ENCODE data around the gene DOCK1.

The DOCK1 gene

DNA sequence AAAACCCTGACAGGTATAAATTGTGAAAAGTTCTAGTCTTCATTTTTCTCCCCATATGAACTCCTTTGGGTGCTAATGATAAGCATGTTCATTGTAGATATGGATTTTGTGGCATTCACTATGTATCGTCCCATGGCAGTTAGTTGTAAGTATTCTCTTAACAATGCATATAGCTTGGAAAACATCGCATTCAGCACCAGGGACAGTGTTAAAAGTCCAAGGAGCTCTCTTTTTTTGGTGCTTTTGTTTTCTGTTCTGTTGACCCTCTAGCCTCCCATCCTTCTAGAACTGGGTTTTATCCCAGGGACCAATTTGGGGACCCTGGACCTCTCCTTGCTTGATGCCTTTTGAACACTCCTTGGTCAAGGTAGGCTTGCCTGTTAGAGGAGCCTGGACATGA lies 253.4 kb downstream of the DOCK1 start:
- H2AFZ ChIP-seq (ENCODE audit: low read length, unreplicated experiment) = no peak overlapping the region
- no peaks in the 10 kb centered on the region for H3K4me1 ChIP-seq (ENCODE audit: control insufficient read depth, insufficient read depth, low read length, unreplicated experiment)
- no peaks in the 10 kb centered on the region for H3K36me3 ChIP-seq (ENCODE audit: insufficient read depth, low read length)
- no peak overlapping the region for H3K4me3 ChIP-seq (ENCODE audit: low read depth, low read length)
- no peaks in the 10 kb centered on the region for H3K27me3 ChIP-seq (ENCODE audit: insufficient read depth, low read length)
- H3K79me2 ChIP-seq (ENCODE audit: control insufficient read depth, insufficient read depth, low read length, unreplicated experiment) = no peaks in the 10 kb centered on the region
- H3K27ac ChIP-seq (ENCODE audit: low read depth, low read length) = no peak overlapping the region

DNA sequence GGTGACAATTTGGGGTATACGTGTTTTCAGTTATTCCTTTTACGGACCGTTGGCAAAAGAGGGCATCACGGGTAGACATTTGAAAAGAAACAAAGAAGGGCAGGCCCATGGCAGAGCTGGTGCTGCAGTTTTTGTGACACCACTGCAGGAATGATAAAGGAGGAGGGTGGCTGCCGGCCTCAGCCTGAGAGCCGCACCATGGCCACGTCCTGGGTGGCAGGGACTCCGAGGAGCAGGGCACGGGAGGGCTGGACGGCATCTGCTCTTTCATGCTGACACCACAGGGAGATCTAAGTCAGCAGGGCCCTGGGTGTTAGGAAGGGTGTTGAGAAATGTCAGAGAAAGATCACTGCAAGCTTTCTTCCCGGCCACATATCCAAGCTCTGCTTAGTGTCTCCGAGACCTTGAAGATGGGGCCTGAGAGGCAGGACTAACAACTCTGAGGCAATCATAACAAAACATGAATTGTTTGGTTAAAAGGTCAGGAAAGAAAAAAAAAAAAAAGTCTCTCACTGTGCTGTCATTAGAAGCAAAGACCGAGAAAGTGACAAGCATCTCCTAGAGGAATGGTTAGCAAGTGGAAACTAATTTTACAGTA lies 254.5 kb downstream of the DOCK1 start:
- H3K4me1 ChIP-seq (ENCODE audit: control insufficient read depth, insufficient read depth, low read length, unreplicated experiment) = no peaks in the 10 kb centered on the region
- H3K27me3 ChIP-seq (ENCODE audit: insufficient read depth, low read length) = no peaks in the 10 kb centered on the region
- no peaks in the 10 kb centered on the region for H3K79me2 ChIP-seq (ENCODE audit: control insufficient read depth, insufficient read depth, low read length, unreplicated experiment)
- no peak overlapping the region for H3K27ac ChIP-seq (ENCODE audit: low read depth, low read length)
- no peak overlapping the region for H3K4me3 ChIP-seq (ENCODE audit: low read depth, low read length)
- no peak overlapping the region for H2AFZ ChIP-seq (ENCODE audit: low read length, unreplicated experiment)
- H3K36me3 ChIP-seq (ENCODE audit: insufficient read depth, low read length) = no peaks in the 10 kb centered on the region

DNA sequence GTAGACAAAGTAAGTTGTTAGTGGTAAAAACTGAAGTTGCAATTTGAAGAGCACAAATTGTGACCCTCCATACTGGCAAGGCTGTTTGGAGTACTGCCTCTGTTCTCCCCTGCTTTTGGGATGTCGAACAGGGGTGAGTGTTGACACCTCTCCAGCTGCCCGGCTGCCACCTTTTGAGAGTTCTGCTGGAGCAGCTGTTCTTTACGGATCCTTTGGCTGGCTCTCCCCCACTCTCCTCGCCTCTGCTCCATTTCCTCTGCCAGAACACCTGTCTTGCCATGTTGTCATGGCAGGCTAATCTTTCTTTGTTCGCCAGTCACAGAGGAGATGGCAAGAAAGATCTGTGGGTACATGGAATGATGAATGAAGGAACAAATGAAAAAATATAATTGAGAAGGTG lies 256.3 kb downstream of the DOCK1 start:
- no peaks in the 10 kb centered on the region for H3K79me2 ChIP-seq (ENCODE audit: control insufficient read depth, insufficient read depth, low read length, unreplicated experiment)
- no peak overlapping the region for H3K27ac ChIP-seq (ENCODE audit: low read depth, low read length)
- H3K4me3 ChIP-seq (ENCODE audit: low read depth, low read length) = no peak overlapping the region
- H3K36me3 ChIP-seq (ENCODE audit: insufficient read depth, low read length) = no peaks in the 10 kb centered on the region
- H3K4me1 ChIP-seq (ENCODE audit: control insufficient read depth, insufficient read depth, low read length, unreplicated experiment) = no peaks in the 10 kb centered on the region
- H2AFZ ChIP-seq (ENCODE audit: low read length, unreplicated experiment) = no peak overlapping the region
- no peaks in the 10 kb centered on the region for H3K27me3 ChIP-seq (ENCODE audit: insufficient read depth, low read length)

DNA sequence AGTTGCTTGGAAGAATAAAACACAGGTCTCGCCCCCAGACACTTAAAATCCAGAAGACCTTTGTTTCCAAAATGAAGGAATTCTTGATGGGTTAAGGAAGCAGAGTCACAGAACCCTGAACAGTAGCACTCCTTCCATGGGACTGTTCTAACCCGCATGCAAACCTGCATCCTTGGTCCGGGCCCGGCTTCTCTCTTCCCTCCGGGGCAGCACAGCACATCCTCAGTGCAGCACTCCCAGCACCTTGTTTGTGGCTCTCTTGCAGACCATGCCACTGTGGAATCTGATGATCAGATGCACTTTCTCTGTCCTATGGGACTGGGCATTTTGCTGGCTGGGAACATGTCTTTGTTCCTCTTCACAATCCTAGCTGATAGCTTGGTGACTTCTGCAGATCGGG lies 257.6 kb downstream of the DOCK1 start:
- H3K27ac ChIP-seq (ENCODE audit: low read depth, low read length) = no peak overlapping the region
- no peak overlapping the region for H2AFZ ChIP-seq (ENCODE audit: low read length, unreplicated experiment)
- H3K79me2 ChIP-seq (ENCODE audit: control insufficient read depth, insufficient read depth, low read length, unreplicated experiment) = no peaks in the 10 kb centered on the region
- no peaks in the 10 kb centered on the region for H3K4me1 ChIP-seq (ENCODE audit: control insufficient read depth, insufficient read depth, low read length, unreplicated experiment)
- no peaks in the 10 kb centered on the region for H3K27me3 ChIP-seq (ENCODE audit: insufficient read depth, low read length)
- no peak overlapping the region for H3K4me3 ChIP-seq (ENCODE audit: low read depth, low read length)
- H3K36me3 ChIP-seq (ENCODE audit: insufficient read depth, low read length) = no peaks in the 10 kb centered on the region

DNA sequence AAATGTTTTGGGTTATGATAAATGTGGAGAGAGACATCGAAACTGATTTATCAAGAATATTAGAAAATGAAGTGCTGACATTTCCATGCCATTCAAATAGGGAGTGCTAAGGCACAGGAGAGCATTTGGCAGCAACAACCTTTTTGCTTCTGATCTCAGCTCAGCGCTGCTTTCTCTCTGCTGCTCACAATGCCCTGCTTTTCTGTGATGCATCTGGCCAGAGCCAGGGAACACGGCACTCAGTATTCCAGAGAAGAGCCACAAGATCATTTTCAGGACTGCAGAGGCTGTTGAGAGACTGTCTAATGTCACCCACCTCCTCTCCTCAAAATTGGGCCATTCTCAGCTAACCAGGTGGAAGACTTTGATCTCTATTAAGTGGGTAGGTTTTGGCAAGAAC lies 263.0 kb downstream of the DOCK1 start:
- H3K27me3 ChIP-seq (ENCODE audit: insufficient read depth, low read length) = no peaks in the 10 kb centered on the region
- no peaks in the 10 kb centered on the region for H3K4me1 ChIP-seq (ENCODE audit: control insufficient read depth, insufficient read depth, low read length, unreplicated experiment)
- no peaks in the 10 kb centered on the region for H3K36me3 ChIP-seq (ENCODE audit: insufficient read depth, low read length)
- H3K27ac ChIP-seq (ENCODE audit: low read depth, low read length) = no peak overlapping the region
- no peaks in the 10 kb centered on the region for H3K79me2 ChIP-seq (ENCODE audit: control insufficient read depth, insufficient read depth, low read length, unreplicated experiment)
- H2AFZ ChIP-seq (ENCODE audit: low read length, unreplicated experiment) = no peak overlapping the region
- no peak overlapping the region for H3K4me3 ChIP-seq (ENCODE audit: low read depth, low read length)

DNA sequence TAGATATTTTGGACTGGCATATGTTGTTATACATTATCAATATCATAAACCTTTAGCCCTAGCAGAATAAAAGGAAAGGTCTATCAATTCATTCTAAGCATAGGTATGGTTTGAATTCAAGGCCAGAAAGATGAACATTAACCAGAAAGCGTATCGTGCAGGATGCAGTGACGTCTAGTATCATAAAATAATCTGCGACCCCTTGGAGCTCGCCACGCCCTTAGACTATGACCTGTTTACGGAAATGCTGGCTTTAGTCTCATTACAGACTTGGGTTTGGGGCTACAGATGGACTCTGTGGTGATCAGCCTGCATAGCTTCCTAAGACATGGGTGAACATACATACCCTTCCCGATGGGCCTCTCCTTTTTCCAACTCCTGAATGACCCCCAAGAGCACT lies 269.6 kb downstream of the DOCK1 start:
- Histone ChIP-seq H3K79me2 (ENCODE audit: control insufficient read depth, insufficient read depth, low read length, unreplicated experiment) (no peaks in the 10 kb centered on the region), H3K27ac (ENCODE audit: low read depth, low read length) (no peak overlapping the region), H3K27me3 (ENCODE audit: insufficient read depth, low read length) (no peaks in the 10 kb centered on the region), H3K36me3 (ENCODE audit: insufficient read depth, low read length) (no peaks in the 10 kb centered on the region), H2AFZ (ENCODE audit: low read length, unreplicated experiment) (no peak overlapping the region), H3K4me1 (ENCODE audit: control insufficient read depth, insufficient read depth, low read length, unreplicated experiment) (no peaks in the 10 kb centered on the region), H3K4me3 (ENCODE audit: low read depth, low read length) (no peak overlapping the region)

DNA sequence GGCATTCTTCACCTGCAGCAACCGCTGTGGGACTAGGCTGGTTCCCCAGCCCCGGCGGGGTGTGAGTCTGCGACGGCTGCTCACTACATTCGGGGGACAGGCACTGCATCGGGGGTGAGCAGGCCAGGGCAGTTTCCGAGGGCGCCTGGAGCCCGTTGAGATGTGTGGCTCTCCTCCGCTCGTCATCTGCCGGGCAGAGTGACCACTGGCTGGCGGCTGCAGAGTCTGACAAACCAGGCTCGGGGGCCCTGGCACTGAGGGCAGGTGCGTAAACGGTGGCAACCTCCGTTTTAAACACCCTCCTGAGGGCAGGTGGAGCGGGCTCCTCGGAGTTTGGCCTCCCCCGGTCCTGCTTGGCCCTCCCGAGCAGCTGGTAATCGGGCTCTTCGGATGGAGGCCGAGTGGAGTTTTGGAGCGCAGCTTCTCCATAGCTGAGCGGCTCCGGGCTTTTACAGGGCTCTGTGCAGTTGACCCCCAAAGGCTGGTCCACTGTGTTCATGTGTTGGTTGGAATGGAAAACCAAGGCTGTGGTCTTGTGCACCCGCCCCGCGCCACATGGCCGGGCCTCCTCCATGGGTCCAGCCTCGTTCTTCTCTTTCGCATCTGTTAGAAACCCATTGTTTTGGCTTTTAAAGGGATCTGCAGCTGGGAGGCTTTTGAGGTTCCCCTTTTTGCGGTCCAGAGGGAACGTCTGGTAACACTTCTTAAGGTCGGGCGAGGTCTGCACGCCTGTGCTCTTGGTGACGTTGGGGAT lies 270.3 kb downstream of the DOCK1 start:
- Histone ChIP-seq H3K79me2 (ENCODE audit: control insufficient read depth, insufficient read depth, low read length, unreplicated experiment) (no peaks in the 10 kb centered on the region), H3K27me3 (ENCODE audit: insufficient read depth, low read length) (no peaks in the 10 kb centered on the region), H3K36me3 (ENCODE audit: insufficient read depth, low read length) (no peaks in the 10 kb centered on the region), H3K27ac (ENCODE audit: low read depth, low read length) (no peak overlapping the region), H3K4me3 (ENCODE audit: low read depth, low read length) (no peak overlapping the region), H3K4me1 (ENCODE audit: control insufficient read depth, insufficient read depth, low read length, unreplicated experiment) (no peaks in the 10 kb centered on the region), H2AFZ (ENCODE audit: low read length, unreplicated experiment) (no peak overlapping the region)

DNA sequence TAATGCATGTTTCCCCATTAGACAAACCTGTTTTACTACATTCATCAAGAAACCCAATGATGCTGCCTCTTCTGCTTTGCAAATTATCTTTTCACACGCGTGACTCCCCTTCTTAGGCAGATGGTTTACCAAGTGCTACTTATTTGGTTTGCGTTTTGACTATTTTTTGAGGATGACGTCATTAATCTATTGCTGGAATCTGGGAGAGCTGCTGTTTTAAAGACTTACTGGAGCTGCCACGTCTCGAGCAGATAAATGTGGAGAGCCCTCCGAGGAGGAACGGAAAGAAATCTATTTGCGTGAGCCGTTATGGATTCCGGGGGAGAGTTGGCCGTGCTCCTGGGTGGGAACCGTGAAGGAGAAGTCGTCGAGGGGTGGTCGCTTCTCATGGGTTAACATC lies 271.4 kb downstream of the DOCK1 start:
- Histone ChIP-seq H3K4me3 (ENCODE audit: low read depth, low read length) (no peak overlapping the region), H3K27ac (ENCODE audit: low read depth, low read length) (no peak overlapping the region), H2AFZ (ENCODE audit: low read length, unreplicated experiment) (no peak overlapping the region), H3K27me3 (ENCODE audit: insufficient read depth, low read length) (no peaks in the 10 kb centered on the region), H3K79me2 (ENCODE audit: control insufficient read depth, insufficient read depth, low read length, unreplicated experiment) (no peaks in the 10 kb centered on the region), H3K36me3 (ENCODE audit: insufficient read depth, low read length) (no peaks in the 10 kb centered on the region), H3K4me1 (ENCODE audit: control insufficient read depth, insufficient read depth, low read length, unreplicated experiment) (no peaks in the 10 kb centered on the region)

DNA sequence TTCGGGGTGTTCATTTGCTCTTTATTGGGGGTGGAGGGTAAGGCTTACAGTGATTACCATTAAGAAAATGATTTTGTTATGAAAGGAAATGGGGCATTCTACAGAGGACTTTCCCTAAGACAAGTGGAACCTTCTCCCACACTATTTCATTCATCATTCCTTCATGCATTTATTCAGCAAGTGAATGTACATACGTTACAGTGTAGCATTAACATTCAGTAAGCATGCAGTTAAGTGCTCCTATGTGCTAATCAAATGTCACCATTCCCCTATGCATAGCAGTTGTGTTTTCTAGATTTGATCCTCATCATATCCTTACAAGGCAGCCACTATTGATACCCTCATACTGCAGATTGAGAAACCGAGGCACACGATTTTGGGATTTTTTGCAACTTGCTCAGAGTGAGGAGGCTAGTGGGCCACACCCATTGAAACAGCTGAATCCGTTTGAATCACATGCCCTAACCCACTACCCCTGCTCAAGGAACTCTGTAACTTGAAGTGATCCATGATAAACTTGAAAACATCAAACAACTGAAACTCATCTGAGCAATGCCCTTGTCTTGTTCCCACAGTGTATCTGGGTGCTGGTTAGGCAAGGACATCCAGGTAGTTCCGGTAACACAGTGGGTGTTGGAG lies 274.5 kb downstream of the DOCK1 start:
- no peak overlapping the region for H2AFZ ChIP-seq (ENCODE audit: low read length, unreplicated experiment)
- H3K27me3 ChIP-seq (ENCODE audit: insufficient read depth, low read length) = no peaks in the 10 kb centered on the region
- no peak overlapping the region for H3K27ac ChIP-seq (ENCODE audit: low read depth, low read length)
- H3K36me3 ChIP-seq (ENCODE audit: insufficient read depth, low read length) = no peaks in the 10 kb centered on the region
- no peaks in the 10 kb centered on the region for H3K79me2 ChIP-seq (ENCODE audit: control insufficient read depth, insufficient read depth, low read length, unreplicated experiment)
- no peak overlapping the region for H3K4me3 ChIP-seq (ENCODE audit: low read depth, low read length)
- no peaks in the 10 kb centered on the region for H3K4me1 ChIP-seq (ENCODE audit: control insufficient read depth, insufficient read depth, low read length, unreplicated experiment)

DNA sequence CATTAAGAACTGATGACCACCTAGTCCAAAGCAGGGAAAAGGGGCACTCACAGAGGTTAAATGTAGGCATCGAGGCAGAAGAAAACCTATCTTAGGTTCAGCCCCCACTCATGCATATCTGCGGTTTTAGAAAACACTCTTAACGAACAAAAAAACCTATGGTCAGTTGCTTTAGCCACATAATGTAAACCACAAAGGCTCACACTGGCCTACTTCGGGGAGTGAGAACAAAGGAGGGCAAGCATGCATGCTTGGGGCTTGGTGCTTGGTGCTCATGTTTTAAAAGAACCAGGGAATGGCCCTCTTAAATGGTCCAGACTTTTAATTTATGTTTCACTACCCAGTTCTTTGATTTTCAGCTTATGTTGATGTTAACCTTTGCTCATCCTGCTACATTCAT lies 276.9 kb downstream of the DOCK1 start:
- Histone ChIP-seq H3K36me3 (ENCODE audit: insufficient read depth, low read length) (no peaks in the 10 kb centered on the region), H3K79me2 (ENCODE audit: control insufficient read depth, insufficient read depth, low read length, unreplicated experiment) (no peaks in the 10 kb centered on the region), H3K4me3 (ENCODE audit: low read depth, low read length) (no peak overlapping the region), H3K4me1 (ENCODE audit: control insufficient read depth, insufficient read depth, low read length, unreplicated experiment) (no peaks in the 10 kb centered on the region), H3K27ac (ENCODE audit: low read depth, low read length) (no peak overlapping the region), H2AFZ (ENCODE audit: low read length, unreplicated experiment) (no peak overlapping the region), H3K27me3 (ENCODE audit: insufficient read depth, low read length) (no peaks in the 10 kb centered on the region)

DNA sequence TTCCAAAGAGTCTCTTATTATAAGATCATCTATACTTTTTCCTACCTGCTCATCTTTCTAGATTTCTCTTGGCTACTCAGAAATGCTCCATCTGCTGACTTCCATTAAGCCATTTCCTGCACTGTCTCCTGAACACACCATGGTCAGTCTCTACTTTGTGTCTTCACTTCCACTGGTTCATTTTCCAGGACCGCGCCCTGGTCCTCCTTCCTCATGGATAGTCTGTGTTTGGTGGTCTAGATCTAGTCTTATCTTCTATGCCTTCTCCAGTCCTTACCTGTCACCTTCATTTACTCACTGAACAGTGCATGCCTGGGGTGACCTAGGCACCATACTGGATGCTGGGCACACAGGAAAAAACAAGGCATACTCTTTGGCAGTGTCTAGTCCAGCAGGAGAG lies 279.4 kb downstream of the DOCK1 start:
- Histone ChIP-seq H3K79me2 (ENCODE audit: control insufficient read depth, insufficient read depth, low read length, unreplicated experiment) (no peaks in the 10 kb centered on the region), H3K4me3 (ENCODE audit: low read depth, low read length) (no peak overlapping the region), H3K4me1 (ENCODE audit: control insufficient read depth, insufficient read depth, low read length, unreplicated experiment) (no peaks in the 10 kb centered on the region)

More for the DNA sequence above, 279.4 kb downstream of the DOCK1 start:
- Histone ChIP-seq H3K36me3 (ENCODE audit: insufficient read depth, low read length) (no peaks in the 10 kb centered on the region), H3K27me3 (ENCODE audit: insufficient read depth, low read length) (no peaks in the 10 kb centered on the region), H3K27ac (ENCODE audit: low read depth, low read length) (no peak overlapping the region), H2AFZ (ENCODE audit: low read length, unreplicated experiment) (no peak overlapping the region)

All from ACC112 (cell line).